IPS-20b (cell line): ENCODE measurements around the gene OXSR1.

Experiments
- H3K27ac ChIP-seq: one replicate; pipeline ENCODE4 v1.5.1; 2013; ENCODE audit warnings: low read length
- H3K27me3 ChIP-seq: 2 replicates; pipeline ENCODE4 v1.6.1; 2013; ENCODE audit warnings: mild to moderate bottlenecking, low read length, inconsistent platforms; ENCODE audit not compliant: insufficient read depth
- H3K36me3 ChIP-seq: 2 replicates; pipeline ENCODE4 v1.6.1; 2013; ENCODE audit warnings: low read depth, mild to moderate bottlenecking, inconsistent platforms, low read length, moderate library complexity; ENCODE audit not compliant: insufficient read depth
- H3K4me1 ChIP-seq: 2 replicates; pipeline ENCODE4 v1.6.1; 2013; ENCODE audit warnings: mild to moderate bottlenecking, control low read depth, inconsistent platforms, low read length, moderate library complexity; ENCODE audit not compliant: insufficient read depth
- H3K4me3 ChIP-seq: 2 replicates; pipeline ENCODE4 v1.5.1; 2013; ENCODE audit warnings: mild to moderate bottlenecking, low read length, inconsistent platforms
- H3K9ac ChIP-seq: 2 replicates; pipeline ENCODE4 v1.6.1; 2013; ENCODE audit warnings: low read depth, mild to moderate bottlenecking, inconsistent platforms, low read length, moderate library complexity
- H3K9me3 ChIP-seq: 2 replicates; pipeline ENCODE4 v1.6.1; 2013; ENCODE audit warnings: mild to moderate bottlenecking, low read depth, low read length, inconsistent platforms; ENCODE audit not compliant: insufficient read depth

Gene OXSR1

GRCh38 chr3:38139191-38139590 lies 26.1 kb upstream of the OXSR1 start:
- H3K4me3 ChIP-seq, result peak overlapping the region; percentile 82
- peaks cover 13% of the 10 kb centered on the region; the same call in 1 of the 2 replicates for H3K4me1 ChIP-seq
- H3K27ac ChIP-seq, result no peak overlapping the region
- no peaks in the 10 kb centered on the region; the same call in 1 of the 2 replicates for H3K27me3 ChIP-seq
- peak overlapping the region; percentile 83; the same call in 1 of the 2 replicates for H3K9ac ChIP-seq
- no peaks in the 10 kb centered on the region for H3K9me3 ChIP-seq
- H3K36me3 ChIP-seq, result peaks cover 25% of the 10 kb centered on the region

GRCh38 chr3:38139652-38140051 lies 25.7 kb upstream of the OXSR1 start:
- Histone ChIP-seq H3K27ac (no peak overlapping the region), H3K4me1 (peaks cover 13% of the 10 kb centered on the region; the same call in 1 of the 2 replicates), H3K4me3 (peak overlapping the region; percentile 82), H3K9me3 (no peaks in the 10 kb centered on the region), H3K36me3 (peaks cover 23% of the 10 kb centered on the region), H3K9ac (no peak overlapping the region; the same call in 1 of the 2 replicates), H3K27me3 (no peaks in the 10 kb centered on the region; the same call in 1 of the 2 replicates)

GRCh38 chr3:38140326-38141172 lies 24.8 kb upstream of the OXSR1 start:
- no peaks in the 10 kb centered on the region; the same call in 1 of the 2 replicates for H3K27me3 ChIP-seq
- no peak overlapping the region for H3K27ac ChIP-seq
- H3K4me3 ChIP-seq, result no peak overlapping the region
- H3K4me1 ChIP-seq, result peaks cover 13% of the 10 kb centered on the region; the same call in 1 of the 2 replicates
- H3K9ac ChIP-seq, result no peak overlapping the region
- no peaks in the 10 kb centered on the region for H3K9me3 ChIP-seq
- peaks cover 23% of the 10 kb centered on the region for H3K36me3 ChIP-seq

- H3K36me3 ChIP-seq, result peaks cover 23% of the 10 kb centered on the region
- no peak overlapping the region for H3K27ac ChIP-seq
- no peak overlapping the region for H3K9ac ChIP-seq
- H3K4me3 ChIP-seq, result no peak overlapping the region
- peaks cover 11% of the 10 kb centered on the region; the same call in 1 of the 2 replicates for H3K4me1 ChIP-seq
- no peaks in the 10 kb centered on the region; the same call in 1 of the 2 replicates for H3K27me3 ChIP-seq
- no peaks in the 10 kb centered on the region for H3K9me3 ChIP-seq
Observed at GRCh38 chr3:38141173-38141951, 24.0 kb upstream of the OXSR1 start.

GRCh38 chr3:38141952-38142273 lies 23.4 kb upstream of the OXSR1 start:
- H3K27ac ChIP-seq, result no peak overlapping the region
- H3K4me3 ChIP-seq, result no peak overlapping the region
- peaks cover 11% of the 10 kb centered on the region; the same call in 1 of the 2 replicates for H3K4me1 ChIP-seq
- peaks cover 23% of the 10 kb centered on the region for H3K36me3 ChIP-seq
- no peak overlapping the region for H3K9ac ChIP-seq
- no peaks in the 10 kb centered on the region; the same call in 1 of the 2 replicates for H3K27me3 ChIP-seq
- no peaks in the 10 kb centered on the region for H3K9me3 ChIP-seq

GRCh38 chr3:38142959-38143358 lies 22.4 kb upstream of the OXSR1 start:
- Histone ChIP-seq H3K27ac (no peak overlapping the region), H3K4me3 (no peak overlapping the region), H3K4me1 (peaks cover 6% of the 10 kb centered on the region; the same call in 1 of the 2 replicates), H3K9ac (no peak overlapping the region), H3K9me3 (no peaks in the 10 kb centered on the region), H3K36me3 (peaks cover 23% of the 10 kb centered on the region), H3K27me3 (no peaks in the 10 kb centered on the region; the same call in 1 of the 2 replicates)

GRCh38 chr3:38143511-38143910 lies 21.8 kb upstream of the OXSR1 start:
- H3K9ac ChIP-seq, result no peak overlapping the region
- no peak overlapping the region for H3K27ac ChIP-seq
- no peaks in the 10 kb centered on the region for H3K27me3 ChIP-seq
- peaks cover 23% of the 10 kb centered on the region for H3K36me3 ChIP-seq
- no peaks in the 10 kb centered on the region for H3K9me3 ChIP-seq
- 0 out of 2 replicates have a peak, but pooled peaks cover 2% of the 10 kb centered on the region for H3K4me1 ChIP-seq
- no peak overlapping the region for H3K4me3 ChIP-seq

GRCh38 chr3:38146504-38146903 lies 18.8 kb upstream of the OXSR1 start:
- Histone ChIP-seq H3K27me3 (no peaks in the 10 kb centered on the region), H3K27ac (no peak overlapping the region), H3K9me3 (no peaks in the 10 kb centered on the region), H3K36me3 (peaks cover 11% of the 10 kb centered on the region), H3K9ac (no peak overlapping the region), H3K4me1 (no peaks in the 10 kb centered on the region), H3K4me3 (no peak overlapping the region)

- Histone ChIP-seq H3K9ac (no peak overlapping the region), H3K27me3 (no peaks in the 10 kb centered on the region), H3K4me3 (no peak overlapping the region), H3K4me1 (no peaks in the 10 kb centered on the region), H3K36me3 (peaks cover 2% of the 10 kb centered on the region; the same call in 1 of the 2 replicates), H3K9me3 (no peaks in the 10 kb centered on the region), H3K27ac (no peak overlapping the region)
Observed at GRCh38 chr3:38147421-38147820, 17.9 kb upstream of the OXSR1 start.

GRCh38 chr3:38148311-38148882 lies 16.9 kb upstream of the OXSR1 start:
- Histone ChIP-seq H3K36me3 (no peaks in the 10 kb centered on the region), H3K4me1 (no peaks in the 10 kb centered on the region), H3K4me3 (no peak overlapping the region), H3K9me3 (no peaks in the 10 kb centered on the region), H3K27ac (no peak overlapping the region), H3K27me3 (no peaks in the 10 kb centered on the region), H3K9ac (no peak overlapping the region)

GRCh38 chr3:38149708-38150107 lies 15.6 kb upstream of the OXSR1 start:
- H3K27me3 ChIP-seq, result no peaks in the 10 kb centered on the region
- H3K27ac ChIP-seq, result no peak overlapping the region
- H3K4me3 ChIP-seq, result no peak overlapping the region
- H3K4me1 ChIP-seq, result no peaks in the 10 kb centered on the region
- H3K36me3 ChIP-seq, result no peaks in the 10 kb centered on the region
- H3K9ac ChIP-seq, result no peak overlapping the region
- H3K9me3 ChIP-seq, result no peaks in the 10 kb centered on the region
